Breast epithelium (tissue), 3 donors: ENCODE data around the gene BMAL2.

Experiments used
- CTCF ChIP-seq, 3 donors: fragments of 450-650 bp; IDR thresholded peaks; one replicate each; pipeline ENCODE4 v1.5.1; 2016 to 2017; ENCODE audit warnings: antibody characterized with exemption in 3 of 3, mild to moderate bottlenecking in 3 of 3, moderate library complexity in 3 of 3
- POLR2A ChIP-seq: fragments of 450-650 bp; IDR thresholded peaks from one replicate; pipeline ENCODE4 v1.6.1; 2016; ENCODE audit warnings: antibody characterized with exemption, mild to moderate bottlenecking, moderate library complexity
- POLR2AphosphoS5 ChIP-seq, 3 donors: sonication (generic); formaldehyde crosslinking; IDR thresholded peaks; one replicate each; pipeline ENCODE4 v1.6.1; 2017; ENCODE audit warnings: antibody characterized with exemption in 3 of 3

DNA sequence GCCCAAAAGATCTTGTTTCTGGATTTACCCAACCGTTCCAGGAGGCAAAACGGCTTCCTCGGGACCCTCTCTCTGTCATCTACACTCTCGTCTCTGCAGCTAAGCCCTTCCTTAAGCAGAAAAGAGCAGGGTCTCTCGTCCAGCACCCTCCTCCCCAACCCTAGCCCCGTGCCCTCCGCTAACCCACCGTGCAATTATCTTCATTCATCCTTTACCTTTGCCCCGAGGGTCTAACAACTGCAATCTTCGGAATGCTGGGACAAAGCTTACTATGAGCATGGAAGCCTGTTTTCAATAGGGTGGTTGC is 276 bp upstream of the BMAL2 start:
- TF ChIP-seq CTCF (IDR thresholded peaks at IDR 0.05) (no peak), POLR2A (no peak), POLR2AphosphoS5 (IDR thresholded peaks at IDR 0.05) (no peak)
